ENCODE measurements around the gene EYA3.
A peak's percentile ranks its signal among the peaks of the same experiment; 100 is the strongest.

Gene EYA3

DNA sequence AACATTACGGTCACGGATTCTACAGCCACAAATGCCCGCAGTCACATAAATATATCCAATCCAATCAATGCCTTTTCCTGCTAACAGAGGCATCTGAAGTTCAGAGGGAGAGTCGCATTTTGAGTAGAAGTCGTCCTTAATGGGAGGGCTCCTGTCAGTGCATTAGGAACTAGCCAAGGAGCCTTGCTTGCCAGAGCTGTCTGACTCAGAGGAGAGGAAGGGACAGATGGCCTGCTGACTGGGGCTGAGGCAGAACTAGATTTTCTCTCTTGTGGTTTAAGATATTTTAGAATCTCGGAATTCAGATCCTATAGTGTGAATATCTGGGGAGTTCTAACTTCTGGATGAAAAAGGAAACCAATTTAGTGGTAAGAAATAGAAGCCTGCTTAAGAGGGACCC lies 118.0 kb downstream of the EYA3 start:
- no peak for DNase-seq (ENCODE audit: low read depth in 2 of 2)

DNA sequence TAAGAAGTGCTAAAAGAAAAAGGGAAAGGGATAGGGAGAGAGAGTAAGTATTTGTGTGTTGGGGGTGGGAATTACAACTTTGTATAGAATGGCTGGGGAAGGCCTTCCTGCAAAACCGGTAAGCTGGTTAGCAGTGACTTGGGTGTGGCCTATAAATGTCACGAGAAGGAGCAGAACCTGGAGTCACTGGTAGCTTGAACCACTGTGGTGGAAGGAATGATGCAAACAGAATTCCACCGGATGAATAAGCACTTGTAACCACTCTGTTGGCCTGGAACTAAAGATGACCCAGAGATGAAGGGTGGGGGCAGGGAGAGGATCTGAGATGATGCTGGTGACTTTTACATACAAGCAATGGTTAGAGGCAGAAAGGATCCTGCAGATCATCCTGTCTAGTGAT lies 119.7 kb downstream of the EYA3 start:
- no peak for DNase-seq (ENCODE audit: low read depth in 2 of 2)

DNA sequence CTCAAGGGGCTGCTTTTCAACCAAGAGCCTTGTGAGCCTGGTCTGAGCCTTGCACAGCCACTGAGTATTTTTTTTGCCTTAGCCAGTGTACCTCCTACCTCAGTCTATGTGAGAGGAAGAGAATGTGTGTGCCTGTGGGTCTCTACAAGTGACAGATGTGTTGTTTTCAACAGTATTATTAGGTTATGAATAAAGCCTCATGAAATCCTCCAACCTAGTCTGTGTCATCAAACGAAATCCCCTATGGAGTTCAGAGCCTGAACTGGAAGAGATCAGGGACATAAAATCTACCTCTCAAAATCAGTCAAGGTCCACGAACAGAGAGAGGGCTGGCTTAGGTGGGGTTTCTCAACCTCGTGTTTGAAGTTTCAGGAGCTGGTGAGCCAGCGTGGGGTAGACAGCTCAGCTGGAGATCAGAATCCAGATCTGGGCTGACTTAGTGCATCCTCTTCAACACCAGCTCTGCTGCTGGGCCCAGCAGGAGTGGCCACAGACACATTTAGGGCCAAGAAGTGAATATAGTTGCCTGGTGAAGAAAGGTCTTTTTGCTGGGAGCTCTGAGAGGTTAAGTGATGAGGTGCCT lies 120.4 kb downstream of the EYA3 start:
- no peak for DNase-seq (ENCODE audit: low read depth in 2 of 2)

DNA sequence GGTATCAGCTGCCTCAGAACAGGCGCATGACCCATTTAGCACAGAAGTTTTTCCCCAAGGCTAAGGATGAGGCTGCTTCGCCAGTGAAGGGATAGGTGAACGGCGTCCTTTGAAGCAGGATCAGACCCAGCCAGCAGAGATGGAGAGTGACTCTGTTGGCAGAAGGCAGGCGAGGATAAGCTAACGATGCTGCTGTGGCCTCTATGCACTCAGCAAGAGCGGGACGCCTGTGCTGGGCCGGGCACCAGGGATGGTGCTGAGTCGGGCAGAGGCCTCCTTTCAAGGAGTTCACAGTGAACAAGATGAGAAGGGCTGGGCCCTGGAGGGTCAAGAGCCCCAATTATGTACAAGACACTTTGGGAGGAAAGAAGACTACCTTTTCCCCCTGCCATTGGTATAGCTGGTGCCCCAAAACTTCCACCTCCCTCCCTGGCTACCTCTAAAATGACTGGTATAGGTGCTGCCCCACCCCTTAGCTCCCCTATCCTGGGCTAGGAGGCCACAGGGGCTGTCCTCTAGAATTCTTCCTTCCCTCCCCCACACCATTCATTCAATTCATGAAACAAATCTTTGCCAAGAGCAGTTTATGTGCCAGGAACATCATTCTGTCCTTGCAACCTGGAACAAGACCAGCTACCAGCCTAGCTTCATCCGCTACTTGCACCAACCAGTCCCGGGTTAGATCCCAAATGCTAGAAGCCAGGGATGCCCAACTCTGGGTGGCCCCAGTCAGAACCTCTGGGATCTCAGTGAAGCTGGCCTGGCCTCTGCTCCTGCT lies 121.1 kb downstream of the EYA3 start:
- DNase-seq (ENCODE audit: low read depth in 2 of 2), result no peak

- DNase-seq (ENCODE audit: low read depth in 2 of 2), result no peak
Measured at GRCh38 chr1:27966402-27967105, 121.9 kb downstream of the EYA3 start.

DNA sequence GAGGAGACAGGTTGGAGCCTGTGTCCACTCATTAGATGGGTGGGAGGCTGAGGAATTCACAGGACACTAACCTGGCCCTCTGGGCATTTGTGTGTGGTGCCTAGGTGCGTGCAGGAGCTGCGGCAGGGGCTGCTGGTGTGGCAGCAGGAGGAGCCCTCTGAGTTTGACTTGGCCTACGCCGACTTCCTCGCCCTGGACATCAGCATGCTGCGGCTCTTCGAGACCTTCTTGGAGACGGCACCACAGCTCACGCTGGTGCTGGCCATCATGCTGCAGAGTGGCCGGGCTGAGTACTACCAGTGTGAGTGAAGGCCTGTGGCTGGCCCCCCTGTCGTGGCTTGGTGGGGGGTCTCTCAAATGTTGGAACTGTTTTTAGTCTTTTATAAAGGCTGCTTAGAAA lies 125.0 kb downstream of the EYA3 start:
- DNase-seq (ENCODE audit: low read depth in 2 of 2), result no peak

DNA sequence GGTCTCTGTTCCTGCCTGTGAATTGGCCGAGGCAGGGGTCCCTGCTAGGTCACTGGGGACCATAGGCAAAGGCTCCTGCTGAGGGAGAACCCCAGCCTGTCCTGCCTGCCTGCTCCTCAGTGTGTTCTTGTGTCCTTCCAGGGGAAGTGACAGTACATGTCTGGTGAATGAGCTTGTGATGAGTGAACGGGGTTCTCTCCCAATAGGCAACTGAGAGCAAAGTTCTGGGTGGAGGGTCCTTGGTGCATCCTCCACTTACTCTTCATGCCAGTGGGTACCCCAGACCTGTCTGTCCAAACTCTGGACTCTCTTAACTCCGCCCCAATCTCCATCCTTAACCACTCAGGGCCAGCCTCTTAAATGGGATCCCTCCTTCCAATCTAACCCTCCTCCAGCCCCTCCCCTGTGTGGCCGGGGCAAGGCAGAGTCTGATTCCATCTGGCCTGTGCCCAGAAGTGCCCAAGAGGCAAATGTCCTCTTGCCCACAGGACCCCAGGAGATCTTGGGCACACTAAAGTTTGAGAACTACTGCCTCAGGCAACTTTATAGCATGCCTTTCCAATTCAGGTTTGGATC lies 126.7 kb downstream of the EYA3 start:
- no peak for DNase-seq (ENCODE audit: low read depth in 2 of 2)

- no peak for DNase-seq (ENCODE audit: low read depth in 2 of 2)
Measured at GRCh38 chr1:27960762-27961645, 127.4 kb downstream of the EYA3 start.

- peak; percentile 69 to 73 for DNase-seq (ENCODE audit: low read depth in 2 of 2)
Measured at GRCh38 chr1:27959792-27960603, 128.4 kb downstream of the EYA3 start, which contains the start of gene XKR8. Gene XKR8, plus strand, starts transcription at chr1:27959973. Its CDS starts 97 bp downstream, at chr1:27960070.

GRCh38 chr1:27958513-27958912 lies 129.9 kb downstream of the EYA3 start:
- no peak for DNase-seq (ENCODE audit: low read depth in 2 of 2)

GRCh38 chr1:27957655-27958054 lies 130.8 kb downstream of the EYA3 start:
- DNase-seq (ENCODE audit: low read depth in 2 of 2), result no peak

- DNase-seq (ENCODE audit: low read depth in 2 of 2), result no peak
Measured at GRCh38 chr1:27956761-27957160, 131.6 kb downstream of the EYA3 start.

- no peak for DNase-seq (ENCODE audit: low read depth in 2 of 2)
Measured at GRCh38 chr1:27955076-27955475, 133.3 kb downstream of the EYA3 start.

GRCh38 chr1:27954186-27954585 lies 134.2 kb downstream of the EYA3 start:
- DNase-seq (ENCODE audit: low read depth in 2 of 2), result no peak

GRCh38 chr1:27952147-27952546 lies 136.3 kb downstream of the EYA3 start:
- no peak for DNase-seq (ENCODE audit: low read depth in 2 of 2)

GRCh38 chr1:27951396-27951795 lies 137.0 kb downstream of the EYA3 start:
- no peak for DNase-seq (ENCODE audit: low read depth in 2 of 2)

DNA sequence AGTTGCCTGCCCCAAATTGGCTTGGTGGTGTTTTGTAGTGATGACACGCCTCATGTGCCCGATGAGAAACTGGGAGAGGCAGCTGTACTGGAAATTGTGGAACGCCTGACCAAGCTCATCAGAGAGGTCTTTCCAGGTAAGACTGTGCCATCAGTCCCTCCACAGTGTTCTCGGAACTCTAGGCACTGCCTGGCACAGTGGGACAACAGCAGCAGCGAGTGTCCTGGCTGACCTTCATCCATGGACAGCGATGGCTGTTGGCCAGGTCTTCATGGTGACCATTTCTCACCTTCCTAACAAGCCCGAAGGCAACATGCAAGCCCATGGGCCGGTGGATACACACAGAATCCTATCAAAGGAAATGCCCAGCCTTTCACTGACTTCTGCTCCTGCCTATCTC lies 139.4 kb downstream of the EYA3 start:
- no peak for DNase-seq (ENCODE audit: low read depth in 2 of 2)

GRCh38 chr1:27945020-27945419 lies 143.4 kb downstream of the EYA3 start:
- DNase-seq (ENCODE audit: low read depth in 2 of 2), result no peak

GRCh38 chr1:27941671-27942540 lies 146.5 kb downstream of the EYA3 start:
- DNase-seq (ENCODE audit: low read depth in 2 of 2), result no peak
